Measurements from ENCODE around the gene SLC38A11. TPM values are rescaled to one million over a fixed set of nuclear protein-coding genes. Genes with fewer than 3 reads are reported as not detected.

Gene SLC38A11
- total RNA-seq, 1 donor from 2014 or later = not detected

GRCh38 chr2:164910101-164910899, 45.0 kb downstream of the SLC38A11 start:
- DNase-seq (ENCODE audit: low spot score) = no peak
- Histone ChIP-seq H2AFZ (replicated peaks) (no peak overlapping the region), H3K4me2 (no peak overlapping the region), H3K9me3 (ENCODE audit: low read depth) (no peaks in the 10 kb centered on the region), H3F3A (ENCODE audit: low read depth) (no peaks in the 10 kb centered on the region), H3K36me3 (no peaks in the 10 kb centered on the region), H3K27me3 (no peaks in the 10 kb centered on the region), H3K4me1 (peaks cover 15% of the 10 kb centered on the region), H4K20me1 (ENCODE audit: low read depth) (no peaks in the 10 kb centered on the region), H3K9ac (no peak overlapping the region), H3K4me3 (no peak overlapping the region), H3K27ac (no peak overlapping the region), H3K79me2 (ENCODE audit: low read depth) (no peaks in the 10 kb centered on the region)
- H3K9me3 Mint-ChIP-seq = no peaks in the 10 kb centered on the region
- H3K27ac Mint-ChIP-seq = no peak overlapping the region
- peaks cover 18% of the 10 kb centered on the region for H3K4me1 Mint-ChIP-seq
- H3K27me3 Mint-ChIP-seq (ENCODE audit: insufficient read depth, low read depth) = no peaks in the 10 kb centered on the region
- no peak for TF ChIP-seq EZH2phosphoT487 (IDR thresholded peaks at IDR 0.05)
- no peak for TF ChIP-seq CTCF (IDR thresholded peaks at IDR 0.05)
- TF ChIP-seq EZH2 (IDR thresholded peaks at IDR 0.05) = no peak
- H3K36me3 Mint-ChIP-seq = no peaks in the 10 kb centered on the region
- no peak overlapping the region for H3K4me3 Mint-ChIP-seq

DNA sequence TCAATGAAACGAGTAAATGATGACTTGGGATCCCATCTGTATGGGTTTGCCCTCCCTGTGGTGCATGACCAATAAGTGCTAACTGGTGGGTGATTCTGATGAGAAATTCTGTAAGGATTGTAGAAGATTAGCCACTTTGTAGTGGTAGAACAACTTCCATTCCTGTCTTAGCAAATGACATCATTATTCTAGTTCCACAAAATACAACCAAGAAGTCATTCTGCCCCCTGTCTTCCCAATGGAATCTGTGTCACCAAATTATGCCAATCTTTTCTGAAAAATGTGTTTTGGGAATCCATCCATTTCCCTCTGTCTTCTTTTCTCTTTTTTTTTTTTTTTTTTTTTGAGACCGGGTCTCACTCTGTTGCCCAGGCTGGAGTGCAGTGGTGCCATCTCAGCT, 48.4 kb downstream of the SLC38A11 start:
- no peaks in the 10 kb centered on the region for H3F3A ChIP-seq (ENCODE audit: low read depth)
- Mint-ChIP-seq H3K4me3 (no peak overlapping the region), H3K27ac (no peak overlapping the region), H3K27me3 (ENCODE audit: insufficient read depth, low read depth) (no peaks in the 10 kb centered on the region), H3K9me3 (no peaks in the 10 kb centered on the region), H3K36me3 (no peaks in the 10 kb centered on the region), H3K4me1 (peaks cover 9% of the 10 kb centered on the region)
- no peak for TF ChIP-seq EZH2phosphoT487 (IDR thresholded peaks at IDR 0.05)
- TF ChIP-seq CTCF (IDR thresholded peaks at IDR 0.05) = no peak
- no peak for TF ChIP-seq EZH2 (IDR thresholded peaks at IDR 0.05)
- H3K4me2 ChIP-seq = no peak overlapping the region
- H3K9me3 ChIP-seq (ENCODE audit: low read depth) = no peaks in the 10 kb centered on the region
- no peaks in the 10 kb centered on the region for H3K36me3 ChIP-seq
- no peaks in the 10 kb centered on the region for H4K20me1 ChIP-seq (ENCODE audit: low read depth)
- H3K79me2 ChIP-seq (ENCODE audit: low read depth) = no peaks in the 10 kb centered on the region
- H3K9ac ChIP-seq = no peak overlapping the region
- H3K4me3 ChIP-seq = no peak overlapping the region
- peaks cover 5% of the 10 kb centered on the region for H3K4me1 ChIP-seq
- no peak for DNase-seq (ENCODE audit: low spot score)
- no peaks in the 10 kb centered on the region for H3K27me3 ChIP-seq
- H2AFZ ChIP-seq (replicated peaks) = no peak overlapping the region
- no peak overlapping the region for H3K27ac ChIP-seq

GRCh38 chr2:164905307-164905706, 50.0 kb downstream of the SLC38A11 start:
- Histone ChIP-seq H3K9ac (no peak overlapping the region), H3K4me1 (no peaks in the 10 kb centered on the region), H3K27me3 (no peaks in the 10 kb centered on the region), H3K36me3 (no peaks in the 10 kb centered on the region), H4K20me1 (ENCODE audit: low read depth) (no peaks in the 10 kb centered on the region), H3K4me3 (no peak overlapping the region), H3F3A (ENCODE audit: low read depth) (no peaks in the 10 kb centered on the region), H3K79me2 (ENCODE audit: low read depth) (no peaks in the 10 kb centered on the region), H2AFZ (replicated peaks) (no peak overlapping the region), H3K9me3 (ENCODE audit: low read depth) (no peaks in the 10 kb centered on the region), H3K4me2 (no peak overlapping the region), H3K27ac (no peak overlapping the region)
- no peak overlapping the region for H3K27ac Mint-ChIP-seq
- no peak for DNase-seq (ENCODE audit: low spot score)
- H3K27me3 Mint-ChIP-seq (ENCODE audit: insufficient read depth, low read depth) = no peaks in the 10 kb centered on the region
- H3K36me3 Mint-ChIP-seq = peaks cover 3% of the 10 kb centered on the region
- no peaks in the 10 kb centered on the region for H3K9me3 Mint-ChIP-seq
- peaks cover 6% of the 10 kb centered on the region for H3K4me1 Mint-ChIP-seq
- H3K4me3 Mint-ChIP-seq = no peak overlapping the region
- TF ChIP-seq CTCF (IDR thresholded peaks at IDR 0.05) (no peak), EZH2phosphoT487 (IDR thresholded peaks at IDR 0.05) (no peak), EZH2 (IDR thresholded peaks at IDR 0.05) (no peak)
